ENCODE results near the gene ZNF45. TPM values are rescaled to one million over a fixed set of nuclear protein-coding genes. Genes with fewer than 3 reads are reported as not detected.

Gene ZNF45
- total and polyA plus RNA-seq, 2 of the 13 experiments (the other 11 are each of a cell fraction or from before 2014, with no cell fraction given), result 2.4 to 11.3 TPM

DNA sequence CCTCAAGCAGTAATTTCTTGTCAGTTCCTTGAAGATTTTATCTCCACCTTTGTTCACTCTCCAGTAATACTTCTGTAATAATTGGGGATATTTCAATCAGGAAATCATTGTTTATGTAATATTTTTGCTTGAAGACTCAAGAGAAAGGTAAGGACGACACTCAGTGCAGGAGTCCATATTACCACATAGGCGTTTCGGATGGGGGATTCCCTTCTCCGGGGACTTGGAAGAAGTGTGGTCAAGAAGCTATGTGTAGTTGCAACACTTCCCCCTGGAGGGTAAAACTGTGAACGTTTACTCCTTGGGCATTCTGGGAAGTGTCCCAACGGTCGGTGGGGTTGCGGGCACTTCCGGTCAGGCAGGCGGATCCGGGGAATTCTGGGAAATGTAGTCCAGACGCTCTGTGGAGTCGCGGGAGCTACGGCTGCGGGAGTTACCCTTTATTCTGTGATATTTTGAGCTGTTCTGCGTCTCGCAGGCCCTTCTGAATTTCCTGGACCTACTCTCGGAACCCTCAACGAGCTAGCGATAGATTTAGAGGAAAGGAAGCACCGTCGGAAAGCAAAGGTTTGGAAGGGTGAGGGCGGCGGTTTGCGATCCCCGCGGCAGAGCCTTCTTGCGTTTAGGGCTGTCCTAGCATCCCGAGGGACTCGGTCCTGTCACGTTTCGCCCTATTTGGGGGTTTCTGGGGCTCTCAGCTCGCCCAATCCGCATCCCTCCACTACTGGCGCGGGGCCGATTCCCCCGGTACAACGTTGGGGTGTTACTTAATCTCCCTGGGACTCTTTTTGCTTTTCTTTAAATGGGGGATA, 16.0 kb upstream of the ZNF45 start, which contains the start of gene ZNF221 (continued):
- TF ChIP-seq, protein P1, sequence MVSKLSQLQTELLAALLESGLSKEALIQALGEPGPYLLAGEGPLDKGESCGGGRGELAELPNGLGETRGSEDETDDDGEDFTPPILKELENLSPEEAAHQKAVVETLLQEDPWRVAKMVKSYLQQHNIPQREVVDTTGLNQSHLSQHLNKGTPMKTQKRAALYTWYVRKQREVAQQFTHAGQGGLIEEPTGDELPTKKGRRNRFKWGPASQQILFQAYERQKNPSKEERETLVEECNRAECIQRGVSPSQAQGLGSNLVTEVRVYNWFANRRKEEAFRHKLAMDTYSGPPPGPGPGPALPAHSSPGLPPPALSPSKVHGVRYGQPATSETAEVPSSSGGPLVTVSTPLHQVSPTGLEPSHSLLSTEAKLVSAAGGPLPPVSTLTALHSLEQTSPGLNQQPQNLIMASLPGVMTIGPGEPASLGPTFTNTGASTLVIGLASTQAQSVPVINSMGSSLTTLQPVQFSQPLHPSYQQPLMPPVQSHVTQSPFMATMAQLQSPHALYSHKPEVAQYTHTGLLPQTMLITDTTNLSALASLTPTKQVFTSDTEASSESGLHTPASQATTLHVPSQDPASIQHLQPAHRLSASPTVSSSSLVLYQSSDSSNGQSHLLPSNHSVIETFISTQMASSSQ (IDR thresholded peaks at IDR 0.05; ENCODE audit: low read depth), result no peak
- TF ChIP-seq, protein P1 (CRISPR knock-in tag; IDR thresholded peaks at IDR 0.05; ENCODE audit: borderline replicate concordance), result no peak
- TF ChIP-seq YEATS4 (CRISPR knock-in tag; IDR thresholded peaks at IDR 0.05; ENCODE audit: borderline replicate concordance) (peak; percentile 54), CCDC6 (CRISPR knock-in tag; IDR thresholded peaks at IDR 0.05) (no peak), ELF1 (CRISPR knock-in tag; IDR thresholded peaks at IDR 0.05) (peak; percentile 95), ZNF629 (CRISPR knock-in tag; conservative IDR thresholded peaks at IDR 0.05) (no peak), ZMYM3 (CRISPR knock-in tag; IDR thresholded peaks at IDR 0.05) (no peak), SP2 (CRISPR knock-in tag; IDR thresholded peaks at IDR 0.05) (peak; percentile 60), FOXJ3 (CRISPR knock-in tag; IDR thresholded peaks at IDR 0.05; ENCODE audit: borderline replicate concordance) (0 out of 2 replicates have a peak, but pooled peaks have one; percentile 19), NONO (IDR thresholded peaks at IDR 0.05) (no peak), NONO (CRISPR knock-in tag; conservative IDR thresholded peaks at IDR 0.05) (0 out of 2 replicates have a peak, but pooled peaks have one; percentile 34), TARDBP (CRISPR knock-in tag; IDR thresholded peaks at IDR 0.05) (peak; percentile 85; the same call in 1 of the 2 replicates), ZBTB21 (CRISPR knock-in tag; IDR thresholded peaks at IDR 0.05) (no peak; the same call in 1 of the 2 replicates), IRF2 (CRISPR knock-in tag; IDR thresholded peaks at IDR 0.05) (peak; percentile 99), SMAD3 (CRISPR knock-in tag; IDR thresholded peaks at IDR 0.05) (peak; percentile 48), CEBPG (CRISPR knock-in tag; IDR thresholded peaks at IDR 0.05) (peak; percentile 89), MXI1 (IDR thresholded peaks at IDR 0.05; ENCODE audit: borderline replicate concordance, low read depth, low read length) (peak; percentile 68; the same call in 1 of the 3 replicates), RAD51 (IDR thresholded peaks at IDR 0.05; ENCODE audit: borderline replicate concordance) (no peak), RFX3 (CRISPR knock-in tag; IDR thresholded peaks at IDR 0.05) (no peak), ZNF333 (CRISPR knock-in tag; IDR thresholded peaks at IDR 0.05; ENCODE audit: borderline replicate concordance) (no peak), SOX13 (IDR thresholded peaks at IDR 0.05) (no peak), SOX13 (CRISPR knock-in tag; conservative IDR thresholded peaks at IDR 0.05 in 1 of 2, IDR thresholded peaks at IDR 0.05 in 1 of 2) (peak in 1 of 2 experiments; percentile 32; a peak in 1 of 4 replicates), TBX2 (CRISPR knock-in tag; IDR thresholded peaks at IDR 0.05; ENCODE audit: borderline replicate concordance) (peak; percentile 46; the same call in 1 of the 2 replicates), ZNF788 (CRISPR knock-in tag; IDR thresholded peaks at IDR 0.05; ENCODE audit: borderline replicate concordance) (peak; percentile 37; the same call in 1 of the 2 replicates), ETV6 (CRISPR knock-in tag; conservative IDR thresholded peaks at IDR 0.05) (no peak), ZIK1 (CRISPR knock-in tag; IDR thresholded peaks at IDR 0.05; ENCODE audit: borderline replicate concordance, low read depth) (no peak), ZNF468 (CRISPR knock-in tag; IDR thresholded peaks at IDR 0.05) (no peak)
- TF ChIP-seq, protein P2, sequence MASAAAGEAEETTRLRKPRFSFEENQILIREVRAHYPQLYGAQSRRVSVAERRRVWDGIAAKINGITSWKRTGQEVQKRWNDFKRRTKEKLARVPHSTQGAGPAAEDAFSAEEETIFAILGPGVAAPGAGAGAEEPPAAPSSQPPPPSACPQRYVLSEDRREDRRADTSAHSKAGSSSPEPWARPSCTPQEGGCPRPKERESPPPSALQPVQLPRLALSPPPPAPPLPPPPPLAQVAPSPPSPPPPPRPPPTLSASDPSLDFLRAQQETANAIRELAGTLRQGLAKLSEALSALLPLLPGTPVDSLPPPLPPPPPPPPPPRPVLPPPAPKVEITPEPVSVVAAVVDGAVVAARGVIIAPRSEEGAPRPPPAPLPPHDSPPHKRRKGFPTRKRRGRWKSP (CRISPR knock-in tag; IDR thresholded peaks at IDR 0.05), result peak; percentile 60; the same call in 1 of the 2 replicates
